Transverse colon (tissue), 4 donors: ENCODE data around the gene ADGRB2.

Experiments used
- CTCF ChIP-seq, 5 experiments: fragments of 200-600 bp in 3 of 5; fragments of 450-650 bp in 2 of 5; sonication (generic) in 3 of 5; IDR thresholded peaks; 1 replicate in 2 of 5; 2 replicates in 3 of 5; pipeline ENCODE4 v1.5.1; 2016 to 2017; ENCODE audit warnings: antibody characterized with exemption in 5 of 5, inconsistent platforms in 3 of 5, mild to moderate bottlenecking in 2 of 5, moderate library complexity in 1 of 5
- EP300 ChIP-seq: sonication (generic); formaldehyde crosslinking; IDR thresholded peaks from one replicate; pipeline ENCODE4 v1.6.1; 2017; ENCODE audit warnings: antibody characterized with exemption, low read depth
- POLR2A ChIP-seq: fragments of 450-650 bp; IDR thresholded peaks from one replicate; pipeline ENCODE4 v1.6.1; 2016; ENCODE audit warnings: antibody characterized with exemption, mild to moderate bottlenecking, moderate library complexity
- POLR2AphosphoS5 ChIP-seq, 3 donors: sonication (generic); formaldehyde crosslinking; IDR thresholded peaks; one replicate each; pipeline ENCODE4 v1.6.1; 2016; ENCODE audit warnings: antibody characterized with exemption in 3 of 3

GRCh38 chr1:31768407-31768907 is 4.3 kb upstream of the ADGRB2 start:
- TF ChIP-seq POLR2A (no peak), POLR2AphosphoS5 (IDR thresholded peaks at IDR 0.05) (no peak), CTCF (IDR thresholded peaks at IDR 0.05) (no peak), EP300 (no peak)
